ENCODE measurements around the gene GULP1. TPM values are rescaled to one million over a fixed set of nuclear protein-coding genes. Genes with fewer than 3 reads are reported as not detected.
A peak's percentile ranks its signal among the peaks of the same experiment; 100 is the strongest.

GULP1 gene
- total RNA-seq, 1 donor from 2014 or later, result 22.8 TPM

- H3K9me3 Mint-ChIP-seq (ENCODE audit: unreplicated experiment), result no peaks in the 10 kb centered on the region
- H3K27me3 Mint-ChIP-seq (ENCODE audit: unreplicated experiment), result no peaks in the 10 kb centered on the region
- H3K27ac Mint-ChIP-seq (ENCODE audit: unreplicated experiment), result no peak overlapping the region
- no peaks in the 10 kb centered on the region for H3K36me3 Mint-ChIP-seq (ENCODE audit: low read depth, unreplicated experiment)
- no peak for TF ChIP-seq CTCF (IDR thresholded peaks at IDR 0.05; ENCODE audit: unreplicated experiment)
- peaks cover 8% of the 10 kb centered on the region for H3K4me1 Mint-ChIP-seq (ENCODE audit: unreplicated experiment)
- no peak for DNase-seq (ENCODE audit: low spot score)
- H3K4me3 Mint-ChIP-seq (ENCODE audit: unreplicated experiment), result no peak overlapping the region
Measured at GRCh38 chr2:188511346-188511745, 219.7 kb downstream of the GULP1 start.

GRCh38 chr2:188512456-188512855, 220.8 kb downstream of the GULP1 start:
- Mint-ChIP-seq H3K9me3 (ENCODE audit: unreplicated experiment) (no peaks in the 10 kb centered on the region), H3K4me3 (ENCODE audit: unreplicated experiment) (no peak overlapping the region), H3K36me3 (ENCODE audit: low read depth, unreplicated experiment) (no peaks in the 10 kb centered on the region), H3K27me3 (ENCODE audit: unreplicated experiment) (no peaks in the 10 kb centered on the region), H3K4me1 (ENCODE audit: unreplicated experiment) (peaks cover 13% of the 10 kb centered on the region), H3K27ac (ENCODE audit: unreplicated experiment) (no peak overlapping the region)
- TF ChIP-seq CTCF (IDR thresholded peaks at IDR 0.05; ENCODE audit: unreplicated experiment), result peak; percentile 43
- DNase-seq (ENCODE audit: low spot score), result no peak

- H3K27ac Mint-ChIP-seq (ENCODE audit: unreplicated experiment), result no peak overlapping the region
Measured at GRCh38 chr2:188515918-188516317, 224.2 kb downstream of the GULP1 start.

GRCh38 chr2:188517549-188518215, 226.0 kb downstream of the GULP1 start:
- no peak for TF ChIP-seq CTCF (IDR thresholded peaks at IDR 0.05; ENCODE audit: unreplicated experiment)
- Mint-ChIP-seq H3K4me1 (ENCODE audit: unreplicated experiment) (peaks cover 11% of the 10 kb centered on the region), H3K27ac (ENCODE audit: unreplicated experiment) (no peak overlapping the region), H3K27me3 (ENCODE audit: unreplicated experiment) (no peaks in the 10 kb centered on the region), H3K36me3 (ENCODE audit: low read depth, unreplicated experiment) (peaks cover 4% of the 10 kb centered on the region), H3K9me3 (ENCODE audit: unreplicated experiment) (no peaks in the 10 kb centered on the region), H3K4me3 (ENCODE audit: unreplicated experiment) (no peak overlapping the region)
- no peak for DNase-seq (ENCODE audit: low spot score)

More at GRCh38 chr2:188515918-188516317, 224.2 kb downstream of the GULP1 start:
- H3K4me3 Mint-ChIP-seq (ENCODE audit: unreplicated experiment), result no peak overlapping the region
- no peaks in the 10 kb centered on the region for H3K36me3 Mint-ChIP-seq (ENCODE audit: low read depth, unreplicated experiment)
- TF ChIP-seq CTCF (IDR thresholded peaks at IDR 0.05; ENCODE audit: unreplicated experiment), result no peak
- peaks cover 11% of the 10 kb centered on the region for H3K4me1 Mint-ChIP-seq (ENCODE audit: unreplicated experiment)
- no peak for DNase-seq (ENCODE audit: low spot score)
- H3K9me3 Mint-ChIP-seq (ENCODE audit: unreplicated experiment), result no peaks in the 10 kb centered on the region
- H3K27me3 Mint-ChIP-seq (ENCODE audit: unreplicated experiment), result no peaks in the 10 kb centered on the region

GRCh38 chr2:188518381-188518780, 226.7 kb downstream of the GULP1 start:
- Mint-ChIP-seq H3K4me3 (ENCODE audit: unreplicated experiment) (no peak overlapping the region), H3K9me3 (ENCODE audit: unreplicated experiment) (no peaks in the 10 kb centered on the region), H3K4me1 (ENCODE audit: unreplicated experiment) (peaks cover 11% of the 10 kb centered on the region), H3K27me3 (ENCODE audit: unreplicated experiment) (no peaks in the 10 kb centered on the region), H3K36me3 (ENCODE audit: low read depth, unreplicated experiment) (peaks cover 4% of the 10 kb centered on the region), H3K27ac (ENCODE audit: unreplicated experiment) (no peak overlapping the region)
- TF ChIP-seq CTCF (IDR thresholded peaks at IDR 0.05; ENCODE audit: unreplicated experiment), result no peak
- DNase-seq (ENCODE audit: low spot score), result no peak
